B cell (primary cell): ENCODE data around the gene TMEM132E. TPM values are rescaled to one million over a fixed set of nuclear protein-coding genes. Genes with fewer than 3 reads are reported as not detected.

Source experiments
- ATAC-seq: fragments of 200-7000 bp; cut with Tn5 transposase; one replicate; pipeline ENCODE4 v1.10.0; 2021; ENCODE audit warnings: low read depth, mild to moderate bottlenecking, moderate number of reproducible peaks, moderate library complexity
- CTCF ChIA-PET: fragments of 350-600 bp; sonication (Branson Sonifier 250); formaldehyde crosslinking; loops from one replicate; lab custom pipeline; 2021; ENCODE audit warnings: antibody characterized with exemption, inconsistent platforms; lab: Charles Lee
- POLR2A ChIA-PET: fragments of 350-600 bp; sonication (Branson Sonifier 250); formaldehyde crosslinking; loops from one replicate; lab custom pipeline; 2021; ENCODE audit warnings: antibody characterized with exemption; lab: Charles Lee
- DNase-seq: peaks from one replicate; pipeline ENCODE4 v3.0.0; 2013
- H2AFZ ChIP-seq: 2 replicates; pipeline ENCODE4 v1.6.1; 2012; ENCODE audit warnings: mild to moderate bottlenecking, low read depth, low read length; ENCODE audit not compliant: insufficient read depth, poor library complexity, severe bottlenecking
- H3K27ac ChIP-seq, 2 donors: 1 replicate in 1 of 2; 2 replicates in 1 of 2; pipeline ENCODE4 v1.5.1; 2012 to 2013; ENCODE audit warnings: low read length in 2 of 2, mild to moderate bottlenecking in 2 of 2, moderate library complexity in 1 of 2
- H3K27me3 ChIP-seq, 4 experiments: fragments of 200-600 bp in 1 of 4; sonication (generic) in 1 of 4; replicated peaks in 1 of 4; 1 replicate in 2 of 4; 2 replicates in 2 of 4; pipeline versions ENCODE4 v1.6.1 to v1.7.0; 2013 to 2016; ENCODE audit warnings: low read length in 3 of 4, mild to moderate bottlenecking in 2 of 4, mixed read lengths in 1 of 4, moderate library complexity in 1 of 4; ENCODE audit not compliant: insufficient read depth in 4 of 4, control insufficient read depth in 3 of 4; ENCODE audit errors: control extremely low read depth in 1 of 4
- H3K36me3 ChIP-seq, 2 experiments: replicated peaks in 1 of 2; 1 replicate in 1 of 2; 2 replicates in 1 of 2; pipeline versions ENCODE4 v1.6.1 to v1.7.1; 2013; ENCODE audit warnings: low read length in 1 of 2; ENCODE audit not compliant: insufficient read depth in 2 of 2, control insufficient read depth in 1 of 2; ENCODE audit errors: control extremely low read depth in 1 of 2, extremely low read depth in 1 of 2
- H3K4me1 ChIP-seq, 2 donors: fragments of 200-600 bp in 1 of 2; sonication (generic) in 1 of 2; 1 replicate in 1 of 2; 2 replicates in 1 of 2; pipeline versions ENCODE4 v1.5.1 to v1.6.1; 2013 to 2017; ENCODE audit warnings: low read length in 2 of 2; ENCODE audit not compliant: control insufficient read depth in 2 of 2, insufficient read depth in 2 of 2
- H3K4me2 ChIP-seq: replicated peaks from 2 replicates; pipeline ENCODE3; 2012; ENCODE audit warnings: mild to moderate bottlenecking, low read depth, low read length; ENCODE audit not compliant: poor library complexity, severe bottlenecking
- H3K4me3 ChIP-seq, 5 experiments: fragments of 200-600 bp in 1 of 5; sonication (generic) in 1 of 5; 1 replicate in 3 of 5; 2 replicates in 2 of 5; pipeline versions ENCODE4 v1.5.1 to v1.7.0; 2011 to 2016; ENCODE audit warnings: low read length in 4 of 5, mild to moderate bottlenecking in 4 of 5, low read depth in 2 of 5, control low read depth in 1 of 5, moderate library complexity in 1 of 5; ENCODE audit not compliant: insufficient read depth in 1 of 5; ENCODE audit errors: control extremely low read depth in 1 of 5, extremely low read depth in 1 of 5
- H3K79me2 ChIP-seq: fragments of 200-600 bp; sonication (generic); one replicate; pipeline ENCODE4 v1.6.0; 2016; ENCODE audit warnings: low read length; ENCODE audit not compliant: control insufficient read depth, insufficient read depth
- H3K9ac ChIP-seq: fragments of 200-600 bp; sonication (generic); 2 replicates; pipeline ENCODE4 v1.6.1; 2017; ENCODE audit warnings: mild to moderate bottlenecking, low read length, moderate library complexity
- H3K9me3 ChIP-seq, 3 donors: one replicate each; pipeline versions ENCODE4 v1.6.1 to v1.7.1; 2013; ENCODE audit warnings: low read length in 2 of 3; ENCODE audit not compliant: control insufficient read depth in 2 of 3, insufficient read depth in 1 of 3; ENCODE audit errors: control extremely low read depth in 1 of 3
- H4K20me1 ChIP-seq: 2 replicates; pipeline ENCODE4 v1.6.0; 2012; ENCODE audit warnings: mild to moderate bottlenecking, low read length; ENCODE audit not compliant: insufficient read depth, control insufficient read depth, poor library complexity, severe bottlenecking
- H3K27ac Mint-ChIP-seq: one replicate; pipeline ENCODE4 v1.8.0; 2021; ENCODE audit warnings: mixed read lengths
- H3K27me3 Mint-ChIP-seq: one replicate; pipeline ENCODE4 v1.8.0; 2021; ENCODE audit warnings: mixed read lengths
- H3K4me1 Mint-ChIP-seq: one replicate; pipeline ENCODE4 v1.8.0; 2021; ENCODE audit warnings: mixed read lengths
- H3K4me3 Mint-ChIP-seq: one replicate; pipeline ENCODE4 v1.8.0; 2021; ENCODE audit warnings: mixed read lengths
- H3K9me3 Mint-ChIP-seq: one replicate; pipeline ENCODE4 v1.8.0; 2022; ENCODE audit warnings: mixed read lengths; ENCODE audit not compliant: insufficient read depth
- EZH2 ChIP-seq: IDR thresholded peaks from 2 replicates; pipeline ENCODE4 v1.6.1; 2012; ENCODE audit warnings: borderline replicate concordance, low read depth, mild to moderate bottlenecking, moderate library complexity, low read length; ENCODE audit not compliant: insufficient read depth, poor library complexity, severe bottlenecking
- WGBS: methylation state at CpG from one replicate; pipeline ENCODE4 v1.1.5; 2013; ENCODE audit warnings: missing lambda C conversion rate; ENCODE audit not compliant: insufficient coverage; 5-methylcytosine and 5-hydroxymethylcytosine counted together
- intact Hi-C: fragments of 100-400 bp; cut with micrococcal nuclease; formaldehyde crosslinking; loops from one replicate; pipeline ENCODE4 v1.10.0; 2022
- polyA plus RNA-seq: library from polyadenylated mRNA; depleted of rRNA; stranded (reverse); fragments of >200 nt; gene quantifications from 2 replicates; pipeline ENCODE4 v1.2.3, GENCODE V29; 2012
- total RNA-seq, 2 donors: library from RNA; stranded (reverse); fragments of 120-200 nt in 1 of 2; gene quantifications; 1 replicate in 1 of 2; 2 replicates in 1 of 2; pipeline versions ENCODE4 v1.2.3 to v1.2.4, GENCODE V29; 2013 to 2022
- TF ChIP-seq, protein P1 (sequence below): fragments of 200-600 bp; IDR thresholded peaks from one replicate; pipeline ENCODE4 v1.8.0; 2022; ENCODE audit warnings: antibody characterized with exemption, mild to moderate bottlenecking

The TMEM132E gene
- total and polyA plus RNA-seq, 2 donors (not counting 1 experiment from before 2014, with no cell fraction given) = not detected

- Mint-ChIP-seq H3K9me3 (no peaks in the 10 kb centered on the region), H3K27me3 (peaks cover 39% of the 10 kb centered on the region), H3K4me3 (no peak overlapping the region), H3K4me1 (no peaks in the 10 kb centered on the region), H3K27ac (no peak overlapping the region)
- no peaks in the 10 kb centered on the region for H3K4me1 ChIP-seq
- H3K27ac ChIP-seq = no peak overlapping the region
- no peaks in the 10 kb centered on the region for H3K36me3 ChIP-seq
- ATAC-seq (no peak), DNase-seq (no peak)
- H3K79me2 ChIP-seq = no peaks in the 10 kb centered on the region
- H4K20me1 ChIP-seq = no peaks in the 10 kb centered on the region
- no peak overlapping the region for H3K4me2 ChIP-seq
- no peak overlapping the region for H2AFZ ChIP-seq
- H3K9ac ChIP-seq = no peak overlapping the region
- WGBS = 95% methylated on average over 2 of the region's 3 CpGs
- TF ChIP-seq, protein P1, sequence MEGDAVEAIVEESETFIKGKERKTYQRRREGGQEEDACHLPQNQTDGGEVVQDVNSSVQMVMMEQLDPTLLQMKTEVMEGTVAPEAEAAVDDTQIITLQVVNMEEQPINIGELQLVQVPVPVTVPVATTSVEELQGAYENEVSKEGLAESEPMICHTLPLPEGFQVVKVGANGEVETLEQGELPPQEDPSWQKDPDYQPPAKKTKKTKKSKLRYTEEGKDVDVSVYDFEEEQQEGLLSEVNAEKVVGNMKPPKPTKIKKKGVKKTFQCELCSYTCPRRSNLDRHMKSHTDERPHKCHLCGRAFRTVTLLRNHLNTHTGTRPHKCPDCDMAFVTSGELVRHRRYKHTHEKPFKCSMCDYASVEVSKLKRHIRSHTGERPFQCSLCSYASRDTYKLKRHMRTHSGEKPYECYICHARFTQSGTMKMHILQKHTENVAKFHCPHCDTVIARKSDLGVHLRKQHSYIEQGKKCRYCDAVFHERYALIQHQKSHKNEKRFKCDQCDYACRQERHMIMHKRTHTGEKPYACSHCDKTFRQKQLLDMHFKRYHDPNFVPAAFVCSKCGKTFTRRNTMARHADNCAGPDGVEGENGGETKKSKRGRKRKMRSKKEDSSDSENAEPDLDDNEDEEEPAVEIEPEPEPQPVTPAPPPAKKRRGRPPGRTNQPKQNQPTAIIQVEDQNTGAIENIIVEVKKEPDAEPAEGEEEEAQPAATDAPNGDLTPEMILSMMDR = no peak
- no peak for TF ChIP-seq EZH2
- no peaks in the 10 kb centered on the region for H3K9me3 ChIP-seq
- peaks cover 0 to 6% (median 0%) of the 10 kb centered on the region in 4 experiments for H3K27me3 ChIP-seq
- CTCF ChIA-PET = no interaction called here
- H3K4me3 ChIP-seq = no peak overlapping the region
- intact Hi-C loops = no loop called here
- POLR2A ChIA-PET = no interaction called here
Measured at GRCh38 chr17:34644941-34645550, 65.7 kb downstream of the TMEM132E start.

- POLR2A ChIA-PET = no interaction called here
- intact Hi-C loops = no loop called here
- H2AFZ ChIP-seq = no peak overlapping the region
- H3K9me3 ChIP-seq = no peaks in the 10 kb centered on the region
- H3K79me2 ChIP-seq = no peaks in the 10 kb centered on the region
- ATAC-seq (no peak), DNase-seq (no peak)
- TF ChIP-seq, protein P1 = no peak
- TF ChIP-seq EZH2 = no peak
- no peaks in the 10 kb centered on the region for H4K20me1 ChIP-seq
- Mint-ChIP-seq H3K4me1 (no peaks in the 10 kb centered on the region), H3K27me3 (peaks cover 34% of the 10 kb centered on the region), H3K27ac (no peak overlapping the region), H3K9me3 (no peaks in the 10 kb centered on the region), H3K4me3 (no peak overlapping the region)
- 28% methylated on average over 3 of the region's 3 CpGs for WGBS
- no peak overlapping the region for H3K4me3 ChIP-seq
- no peaks in the 10 kb centered on the region for H3K4me1 ChIP-seq
- H3K27ac ChIP-seq = no peak overlapping the region
- CTCF ChIA-PET = no interaction called here
- H3K9ac ChIP-seq = no peak overlapping the region
- H3K4me2 ChIP-seq = no peak overlapping the region
- H3K36me3 ChIP-seq = no peaks in the 10 kb centered on the region
- H3K27me3 ChIP-seq = peaks cover 0 to 6% (median 0%) of the 10 kb centered on the region in 4 experiments
Measured at GRCh38 chr17:34645594-34645993, 66.2 kb downstream of the TMEM132E start.
